ENCODE results near the gene SASH1. TPM values are rescaled to one million over a fixed set of nuclear protein-coding genes. Genes with fewer than 3 reads are reported as not detected.

The SASH1 gene
- total and polyA plus RNA-seq, 2 of the 8 experiments (the other 6 are each of a cell fraction or from before 2014, with no cell fraction given), result 6.0 to 20.2 TPM

GRCh38 chr6:148307405-148307804 lies 35.2 kb upstream of the SASH1 start:
- FAIRE-seq (no peak), DNase-seq (ENCODE audit: low read depth in 1 of 2, low spot score in 2 of 2) (no peak)
- Histone ChIP-seq H3K9me3 (ENCODE audit: insufficient read depth in 2 of 2, low read depth in 1 of 2, low read length in 1 of 2) (no peaks in the 10 kb centered on the region), H3K4me2 (ENCODE audit: insufficient read depth in 1 of 2, low read depth in 2 of 2, low read length in 2 of 2) (no peak overlapping the region), H3K18ac (ENCODE audit: extremely low read depth, low read length) (no peak overlapping the region), H3K14ac (ENCODE audit: insufficient read length) (no peak overlapping the region), H3K36me3 (ENCODE audit: control insufficient read depth in 2 of 4, insufficient read depth in 4 of 4, low read length in 3 of 4) (no peaks in the 10 kb centered on the region), H3K56ac (replicated peaks; ENCODE audit: insufficient read length, low read depth, low read length) (no peak overlapping the region), H3K27ac (ENCODE audit: low read depth, low read length) (no peak overlapping the region), H2AFZ (ENCODE audit: low read length) (no peak overlapping the region), H3K9ac (replicated peaks in 1 of 4; ENCODE audit: extremely low read depth in 1 of 4, low read depth in 3 of 4, low read length in 3 of 4) (no peak overlapping the region), H4K8ac (ENCODE audit: extremely low read depth, insufficient read depth, low read length) (no peak overlapping the region), H3K79me1 (ENCODE audit: low read depth, low read length) (no peaks in the 10 kb centered on the region), H2BK120ac (replicated peaks; ENCODE audit: low read depth, low read length) (no peak overlapping the region), H2BK5ac (ENCODE audit: low read depth, low read length) (no peak overlapping the region), H4K5ac (ENCODE audit: insufficient read length, low read depth, low read length) (no peak overlapping the region), H3K23me2 (ENCODE audit: low read depth, low read length) (no peaks in the 10 kb centered on the region), H3K4ac (replicated peaks; ENCODE audit: insufficient read length, low read depth, low read length) (no peak overlapping the region), H3K4me3 (ENCODE audit: extremely low read depth in 1 of 4, insufficient read depth in 2 of 4, low read depth in 3 of 4, low read length in 4 of 4) (no peak overlapping the region), H4K91ac (replicated peaks; ENCODE audit: insufficient read length, low read length) (no peak overlapping the region), H3K23ac (ENCODE audit: insufficient read length) (no peak overlapping the region), H2BK15ac (ENCODE audit: low read length) (no peak overlapping the region), H4K20me1 (replicated peaks in 1 of 2; ENCODE audit: control insufficient read depth in 1 of 2, insufficient read depth in 2 of 2, low read length in 2 of 2) (no peaks in the 10 kb centered on the region), H2AK5ac (ENCODE audit: low read depth, low read length) (no peak overlapping the region), H2BK20ac (ENCODE audit: low read length) (no peak overlapping the region), H3K4me1 (replicated peaks in 1 of 4; ENCODE audit: control insufficient read depth in 3 of 4, insufficient read depth in 4 of 4, low read length in 3 of 4) (peaks cover 0 to 2% (median 0%) of the 10 kb centered on the region in 4 experiments; a peak in 1 of 7 replicates), H2BK12ac (ENCODE audit: low read depth, low read length) (no peak overlapping the region), H3K79me2 (ENCODE audit: control insufficient read depth in 1 of 2, insufficient read depth in 2 of 2, low read length in 2 of 2) (no peaks in the 10 kb centered on the region), H3K27me3 (replicated peaks in 1 of 4; ENCODE audit: control insufficient read depth in 3 of 4, extremely low read depth in 1 of 4, insufficient read depth in 3 of 4, low read length in 3 of 4) (no peaks in the 10 kb centered on the region)
- TF ChIP-seq NANOG (IDR thresholded peaks at IDR 0.05; ENCODE audit: insufficient read depth, low read depth, low read length, poor library complexity, severe bottlenecking) (peak; percentile 19), NRF1 (IDR thresholded peaks at IDR 0.05; ENCODE audit: low read depth, low read length) (no peak)
- WGBS, 2 experiments (ENCODE audit: extremely low coverage in 1 of 2, insufficient coverage in 1 of 2, insufficient read length in 1 of 2, insufficient replicate concordance in 2 of 2, low coverage in 1 of 2, low lambda C conversion rate in 2 of 2, missing lambda C conversion rate in 1 of 2), result 80% methylated on average over 2 of the region's 2 CpGs; no CpG with 5 or more reads in 1 of the 2 experiments
- CTCF ChIA-PET (ENCODE audit: partially characterized antibody), result interaction anchor here (0.9 kb wide), 1 partner anchor 10 kb away, joined by 3 read pairs; no protein-coding TSS in a partner anchor
- POLR2A ChIA-PET (ENCODE audit: partially characterized antibody), result no interaction called here

All from H1 (cell line).